Forelimb muscle (tissue), 1 donor: Measurements from ENCODE around the gene NPEPL1. TPM values are rescaled to one million over a fixed set of nuclear protein-coding genes. Genes with fewer than 3 reads are reported as not detected.
"Not testable (repeated sequence)": the region's sequence is repeated elsewhere in the genome, so short reads cannot be mapped to it uniquely, and the experiment has no call there.

Experiments
- DNase-seq: peaks from one replicate; pipeline ENCODE4 v3.0.0-alpha.2; 2013; ENCODE audit warnings: low read depth
- polyA plus RNA-seq: library from polyadenylated mRNA; unstranded; fragments of 120-200 nt; gene quantifications from one replicate; pipeline ENCODE4 v1.2.1, GENCODE V29; 2013; ENCODE audit not compliant: insufficient read length

Gene NPEPL1
- polyA plus RNA-seq, 1 donor = 42.3 TPM

DNA sequence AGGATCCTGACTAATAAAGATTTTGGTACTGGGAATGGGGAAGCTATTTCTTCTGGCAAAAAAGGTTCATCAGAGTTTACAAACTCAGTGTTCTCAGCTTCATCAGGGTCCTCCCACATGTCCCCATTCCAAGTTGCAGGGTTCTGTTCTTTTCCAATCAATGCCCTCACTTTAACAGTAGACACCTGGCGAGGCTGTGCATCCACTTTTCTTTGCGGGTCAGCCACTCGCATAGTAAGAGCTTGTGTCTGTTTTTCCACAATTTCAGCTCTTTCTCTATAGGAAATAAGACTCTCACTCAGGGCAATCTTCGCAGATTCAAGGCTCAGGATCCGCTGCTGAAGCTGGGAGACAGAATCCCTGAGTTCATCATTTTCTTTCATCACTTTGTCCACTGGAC lies 65.0 kb downstream of the NPEPL1 start:
- DNase-seq = not testable (repeated sequence)

- DNase-seq = no peak
Observed at GRCh38 chr20:58759947-58760346, 67.3 kb downstream of the NPEPL1 start.

DNA sequence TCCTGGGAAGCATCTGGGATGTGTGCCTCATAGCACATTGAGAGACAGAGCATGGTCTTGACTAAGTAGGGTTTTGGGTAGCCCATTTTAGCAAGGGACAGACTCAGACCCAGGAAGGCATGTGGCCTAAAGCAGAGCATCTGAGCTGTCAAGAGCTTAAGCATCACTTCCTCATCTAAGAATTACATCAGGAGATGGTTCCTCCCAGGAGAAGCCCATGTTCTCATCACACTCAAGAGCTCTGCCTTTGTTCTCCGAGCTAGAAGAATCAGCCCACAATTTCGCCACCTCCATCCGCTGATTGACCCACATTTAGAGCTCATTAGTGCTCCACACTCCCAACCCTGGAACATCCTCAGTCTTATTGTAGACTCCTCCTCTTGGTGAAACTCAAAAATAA lies 68.3 kb downstream of the NPEPL1 start:
- DNase-seq = no peak

DNA sequence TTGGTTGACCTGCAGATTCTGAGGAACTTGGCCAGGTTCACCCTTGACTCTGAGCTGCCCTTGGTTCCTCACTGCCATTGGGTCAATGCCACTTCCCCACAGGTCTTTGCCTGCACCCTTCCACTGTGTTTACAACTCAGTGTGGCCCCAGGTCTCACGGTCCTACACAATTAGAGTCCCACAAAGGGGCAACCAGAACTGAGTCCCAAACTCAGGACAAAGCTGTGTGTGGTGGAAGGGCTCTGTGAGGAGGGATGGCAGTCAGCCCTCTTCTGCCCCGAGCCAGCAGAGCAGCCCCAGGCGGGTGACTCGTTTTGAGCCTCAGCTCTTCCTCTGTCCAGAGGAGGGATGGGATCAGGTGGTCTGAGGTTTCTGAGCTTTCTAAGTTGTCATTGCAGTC lies 69.5 kb downstream of the NPEPL1 start:
- DNase-seq = no peak

DNA sequence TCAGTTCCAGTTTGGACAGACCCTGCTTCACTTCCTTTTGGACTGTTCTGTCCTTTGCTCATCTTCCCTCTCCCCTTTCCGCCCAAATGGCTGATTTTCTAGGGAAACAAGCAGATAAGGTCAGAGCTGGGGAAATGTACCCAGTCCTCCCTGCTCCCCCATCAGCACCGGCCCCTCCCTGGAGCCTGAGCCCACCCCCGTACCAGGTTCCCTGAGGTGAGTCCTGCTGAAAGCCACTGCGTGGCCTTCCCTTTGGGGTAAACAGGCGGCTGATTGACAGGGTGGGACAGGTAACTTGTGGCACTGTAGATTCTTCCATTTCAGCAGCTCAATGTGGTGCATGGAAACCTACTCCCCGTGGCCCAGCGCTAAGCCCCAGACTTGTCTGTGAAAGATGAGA lies 70.5 kb downstream of the NPEPL1 start:
- DNase-seq = no peak

Other genes starting within 250 kb of the NPEPL1 start
- gene APCDD1L, start 177.4 kb upstream of the NPEPL1 start, polyA plus RNA-seq = 5.9 TPM
- 67.1 TPM for gene STX16, start 41.5 kb upstream of the NPEPL1 start, polyA plus RNA-seq
- 2.8 TPM for gene GNAS-AS1, start 158.1 kb downstream of the NPEPL1 start, polyA plus RNA-seq
- gene GNAS, start 159.9 kb downstream of the NPEPL1 start, polyA plus RNA-seq = 3,555 TPM